Kidney tubule cell (primary cell): ENCODE data around the gene PORCN.
"Not testable (repeated sequence)": the region's sequence is repeated elsewhere in the genome, so short reads cannot be mapped to it uniquely, and the experiment has no call there.

Experiments used
- DNase-seq: peaks from one replicate; pipeline ENCODE4 v3.0.0-alpha.2; 2018; ENCODE audit warnings: low spot score

Gene PORCN

GRCh38 chrX:48541140-48541814 is 32.5 kb downstream of the PORCN start:
- DNase-seq, result no peak

- no peak for DNase-seq
Observed at GRCh38 chrX:48548871-48549270, 40.1 kb downstream of the PORCN start.

- DNase-seq, result not testable (repeated sequence)
Observed at GRCh38 chrX:48555731-48556325, 47.0 kb downstream of the PORCN start.

GRCh38 chrX:48558271-48558670 is 49.5 kb downstream of the PORCN start:
- peak; percentile 80 for DNase-seq

- DNase-seq, result no peak
Observed at GRCh38 chrX:48559636-48560035, 50.8 kb downstream of the PORCN start.

- DNase-seq, result no peak
Observed at GRCh38 chrX:48560056-48560455, 51.3 kb downstream of the PORCN start.

GRCh38 chrX:48560681-48561080 is 51.9 kb downstream of the PORCN start:
- no peak for DNase-seq

- peak; percentile 73 for DNase-seq
Observed at GRCh38 chrX:48569958-48570357, 61.2 kb downstream of the PORCN start.
